IMR-90 (cell line): Measurements from ENCODE around the gene KIF1A. TPM values are rescaled to one million over a fixed set of nuclear protein-coding genes. Genes with fewer than 3 reads are reported as not detected.

Experiments used
- CTCF ChIP-seq: conservative IDR thresholded peaks from 2 replicates; pipeline ENCODE4 v1.5.1; 2012; ENCODE audit warnings: mild to moderate bottlenecking, low read depth, low read length, improper control_type of control experiment
- polyA plus RNA-seq, 3 experiments: library from polyadenylated mRNA; depleted of rRNA; stranded (reverse); fragments of >200 nt; gene quantifications; 2 replicates each; pipeline ENCODE4 v1.2.3, GENCODE V29; 2012; ENCODE audit warnings: low replicate concordance in 1 of 3
- total RNA-seq: library from RNA; depleted of rRNA; stranded (reverse); fragments of >200 nt; gene quantifications from 2 replicates; pipeline ENCODE4 v1.2.3, GENCODE V29; 2012

The KIF1A gene
- total and polyA plus RNA-seq, 2 of the 4 experiments (the other 2 are of a cell fraction), result under 0.01 TPM; not detected in 1

- TF ChIP-seq CTCF, result no peak
These were observed 36.0 kb downstream of the KIF1A start (continued) for GRCh38 chr2:240783819-240784621.
